Forelimb muscle (tissue), 1 donor: Measurements from ENCODE around the gene SH3TC2. TPM values are rescaled to one million over a fixed set of nuclear protein-coding genes. Genes with fewer than 3 reads are reported as not detected.

Experiments
- DNase-seq: peaks from one replicate; pipeline ENCODE4 v3.0.0-alpha.2; 2013; ENCODE audit warnings: low read depth
- polyA plus RNA-seq: library from polyadenylated mRNA; unstranded; fragments of 120-200 nt; gene quantifications from one replicate; pipeline ENCODE4 v1.2.1, GENCODE V29; 2013; ENCODE audit not compliant: insufficient read length

Gene SH3TC2
- polyA plus RNA-seq, 1 donor: 1.3 TPM

DNA sequence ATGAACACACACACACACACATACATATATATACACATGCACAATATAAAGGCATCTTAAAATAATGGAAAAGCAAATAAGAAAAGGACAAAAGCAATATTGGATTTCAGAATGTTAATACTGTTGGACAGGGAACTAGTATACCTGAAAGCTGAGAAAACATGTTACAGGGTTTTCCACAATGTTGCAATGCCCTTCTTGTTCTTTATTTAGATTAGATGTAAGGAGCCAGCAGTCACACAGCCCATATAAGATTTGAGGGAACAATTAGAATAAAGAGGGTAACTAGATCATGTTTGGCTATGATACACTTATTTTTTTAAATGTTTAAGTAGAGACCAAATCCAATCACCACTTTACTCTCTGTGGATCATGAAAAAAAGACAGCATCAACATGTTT is 61.7 kb downstream of the SH3TC2 start:
- no peak for DNase-seq

DNA sequence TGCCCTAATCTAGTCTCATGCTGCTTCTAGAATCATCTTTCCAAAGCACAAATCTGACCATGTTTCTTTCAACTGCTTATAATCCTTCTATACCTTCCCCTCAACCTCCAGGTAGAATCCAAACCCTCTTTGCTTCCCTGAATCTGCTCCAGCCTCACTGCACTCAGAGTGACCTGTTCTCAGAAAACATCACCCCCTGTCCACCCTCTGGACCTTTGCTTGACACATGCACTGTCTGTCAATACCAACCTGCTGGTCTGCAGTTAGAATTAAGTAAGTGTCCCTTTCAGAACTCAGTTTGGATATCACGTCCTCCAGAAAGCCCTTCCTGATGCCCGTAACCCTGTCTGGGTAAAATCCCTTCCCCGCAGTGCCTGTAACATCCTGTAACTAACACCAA is 63.1 kb downstream of the SH3TC2 start:
- no peak for DNase-seq

DNA sequence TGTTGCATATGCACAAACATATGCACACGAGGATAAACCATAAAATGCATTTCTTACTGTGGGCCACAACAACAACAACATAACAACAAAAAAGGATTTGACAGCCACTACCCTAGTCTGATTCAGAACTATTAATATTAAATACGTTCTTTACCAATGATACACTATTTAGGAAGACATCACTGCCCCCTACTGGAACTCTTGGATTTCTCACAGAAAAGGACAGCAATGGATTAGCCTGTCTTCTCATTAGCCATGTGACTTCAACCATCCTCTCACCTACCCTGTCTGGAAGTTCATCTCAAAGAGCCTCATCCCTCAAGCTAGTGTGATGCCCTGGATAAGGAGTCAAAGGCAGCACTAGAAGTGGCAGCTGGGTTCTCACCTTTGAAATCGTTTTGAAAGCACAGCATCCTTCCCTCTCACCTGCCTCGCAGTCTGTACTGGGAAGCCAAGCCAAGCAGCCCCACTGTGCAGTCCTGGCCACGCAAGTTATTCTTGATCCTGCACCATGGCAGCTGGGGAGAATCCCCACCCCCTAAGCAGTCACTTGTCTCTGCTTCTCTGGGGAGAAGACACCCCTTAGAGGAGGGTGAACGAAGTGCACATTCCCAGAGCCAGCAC is 64.6 kb downstream of the SH3TC2 start:
- no peak for DNase-seq

DNA sequence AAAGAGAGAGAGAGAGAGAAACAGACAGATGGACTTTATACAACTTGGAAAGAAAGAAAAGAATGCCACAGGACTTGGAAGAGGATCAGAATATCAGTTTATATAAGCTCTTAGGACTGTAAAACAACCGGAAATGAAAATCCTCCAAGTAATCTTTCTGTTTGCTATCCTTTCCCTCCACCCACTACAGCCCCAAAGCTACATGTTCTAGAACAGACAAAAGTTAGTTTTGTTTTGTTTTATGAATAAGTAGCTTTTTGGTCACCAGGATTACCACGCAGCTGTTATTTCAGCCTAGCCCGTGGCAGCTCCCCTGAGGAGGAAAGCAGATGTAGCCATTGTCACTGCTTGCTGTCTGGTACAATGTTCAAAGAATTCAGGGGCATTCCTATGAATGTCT is 66.6 kb downstream of the SH3TC2 start:
- DNase-seq: no peak

DNA sequence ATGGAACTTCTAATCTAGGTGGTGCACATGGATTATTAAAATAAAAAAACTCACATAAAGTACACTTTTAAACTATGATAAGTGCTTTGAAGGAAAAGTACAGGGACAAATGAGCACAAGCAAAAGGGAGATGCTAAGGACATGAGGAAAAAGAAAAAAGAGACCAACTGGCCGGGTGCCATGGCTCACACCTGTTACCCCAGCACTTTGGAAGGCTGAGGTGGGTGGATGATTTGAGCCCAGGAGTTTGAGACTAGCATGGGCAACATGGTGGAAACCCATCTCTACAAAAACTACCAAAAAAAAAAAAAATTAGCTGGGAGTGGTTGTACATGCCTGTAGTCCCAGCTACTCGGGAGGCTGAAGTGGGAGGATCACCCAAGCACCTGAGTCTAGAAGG is 67.1 kb downstream of the SH3TC2 start:
- no peak for DNase-seq

DNA sequence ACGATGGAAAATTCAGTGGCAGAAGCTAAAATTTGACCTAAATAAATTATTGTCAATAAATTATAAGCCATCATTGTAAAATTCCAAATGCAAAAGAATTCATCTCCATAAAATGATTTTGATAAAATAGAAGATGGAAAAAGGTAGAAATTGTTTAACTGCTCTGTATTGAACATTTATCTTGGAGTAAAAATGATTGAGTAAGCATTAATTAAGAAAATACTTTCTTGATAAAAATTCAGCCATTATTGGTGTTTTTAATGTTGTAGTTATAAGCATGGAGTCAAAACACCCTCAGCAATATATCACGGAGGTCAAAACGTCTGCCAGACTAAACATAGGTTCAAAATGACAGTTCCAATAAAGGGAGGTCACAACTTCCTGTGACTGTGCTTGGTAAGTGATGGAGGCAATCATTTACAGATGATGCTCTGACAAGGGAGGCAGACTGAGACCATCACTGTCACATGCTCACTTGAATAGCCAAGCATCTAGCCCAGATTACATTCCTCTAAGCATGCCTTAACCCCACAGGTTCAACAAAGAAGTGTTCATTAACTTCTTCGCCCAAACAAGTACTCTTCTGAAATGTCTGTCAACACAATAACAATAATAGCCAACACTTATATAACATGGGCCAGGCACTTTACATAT is 69.5 kb downstream of the SH3TC2 start:
- no peak for DNase-seq

DNA sequence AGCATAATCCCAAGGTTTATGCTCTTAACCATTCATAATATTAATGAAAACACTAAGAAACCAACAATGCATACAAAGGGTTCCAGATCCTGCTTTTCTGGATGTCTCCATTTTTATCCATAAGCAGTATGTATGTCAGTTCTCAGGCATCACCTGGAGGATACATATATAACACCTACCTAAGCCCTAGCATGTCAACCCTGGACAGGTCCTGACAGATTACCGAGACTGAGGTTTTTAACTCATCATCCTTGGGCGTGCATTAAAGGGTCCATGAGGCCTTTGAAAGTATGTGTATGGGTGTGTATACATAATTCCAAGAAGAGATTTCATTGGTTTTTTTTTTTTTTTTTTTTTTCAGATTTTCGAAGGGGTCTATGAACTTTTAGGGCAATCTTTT is 70.6 kb downstream of the SH3TC2 start:
- no peak for DNase-seq

DNA sequence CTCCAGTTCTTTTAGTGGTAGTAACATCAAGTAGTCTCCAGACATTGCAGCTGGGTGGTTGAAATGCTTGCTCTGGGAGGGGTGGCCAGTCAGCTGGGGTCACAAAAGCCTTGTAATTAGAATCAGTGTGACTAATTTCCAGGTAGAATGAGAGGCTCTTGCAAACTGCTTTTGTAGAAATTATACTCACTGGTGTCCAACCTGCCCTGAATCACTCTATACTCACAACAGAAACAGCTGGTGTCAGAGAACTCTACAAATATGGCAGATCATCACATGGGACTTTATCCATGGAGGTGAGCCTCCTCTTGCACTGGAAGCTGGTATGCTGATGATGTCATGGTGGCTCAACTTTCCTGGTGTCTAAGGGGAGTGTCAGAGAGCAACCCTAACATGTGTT is 71.3 kb downstream of the SH3TC2 start:
- no peak for DNase-seq

DNA sequence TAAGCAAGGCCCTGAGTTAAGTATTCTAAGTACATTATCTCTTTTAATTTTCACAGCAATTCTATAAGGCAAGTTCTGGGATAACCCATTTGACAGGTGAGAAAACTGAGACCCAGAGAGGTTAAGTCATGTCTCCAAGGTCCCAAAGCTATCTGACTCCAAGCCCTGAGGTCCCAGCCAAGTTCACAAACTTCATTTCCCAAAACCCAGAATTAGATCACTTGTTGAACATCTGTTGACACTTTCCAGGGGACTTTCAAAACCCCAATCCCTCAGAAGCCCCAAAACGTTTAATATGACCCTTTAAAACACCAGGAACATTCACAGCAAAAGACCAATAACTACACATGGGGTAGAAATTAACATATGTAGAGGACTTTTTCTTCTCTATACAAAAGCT is 72.0 kb downstream of the SH3TC2 start:
- no peak for DNase-seq

DNA sequence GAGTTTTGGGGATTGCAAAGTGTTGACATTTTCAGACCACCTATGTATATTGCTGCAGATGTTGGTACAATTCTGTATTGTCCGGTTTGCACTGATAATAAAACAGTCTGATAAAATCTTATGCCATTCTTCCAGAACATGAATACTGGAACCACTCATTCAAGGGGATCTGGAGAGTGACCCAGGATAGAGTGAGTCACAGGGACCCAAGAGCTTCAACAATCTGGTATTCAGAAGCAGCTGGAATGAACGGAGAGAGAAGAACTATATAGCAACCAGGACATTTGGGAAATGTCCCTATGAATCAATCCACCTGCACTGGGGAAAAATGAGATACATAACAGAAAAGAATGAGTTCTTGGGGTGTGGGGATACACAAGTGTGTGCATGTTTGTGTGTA is 73.3 kb downstream of the SH3TC2 start:
- no peak for DNase-seq

DNA sequence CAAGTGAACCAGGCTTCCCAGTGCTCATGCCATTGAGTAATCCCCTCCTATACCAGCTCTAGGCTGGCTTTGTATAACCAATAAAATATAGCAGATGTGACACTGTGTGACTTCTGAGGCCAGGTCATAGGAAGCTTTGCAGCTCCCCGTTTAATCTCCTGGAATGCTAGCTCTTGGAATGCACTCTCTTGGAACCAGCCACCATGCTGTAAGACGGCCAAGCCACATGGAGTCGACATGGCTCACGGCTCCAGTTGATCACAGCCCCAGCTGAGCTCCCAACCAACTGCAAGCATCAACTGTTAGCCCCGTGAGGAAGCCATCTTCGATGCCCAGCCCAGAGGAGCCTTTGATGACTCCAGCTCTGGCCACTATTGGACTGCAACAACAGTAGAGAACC is 74.5 kb downstream of the SH3TC2 start:
- DNase-seq: no peak

DNA sequence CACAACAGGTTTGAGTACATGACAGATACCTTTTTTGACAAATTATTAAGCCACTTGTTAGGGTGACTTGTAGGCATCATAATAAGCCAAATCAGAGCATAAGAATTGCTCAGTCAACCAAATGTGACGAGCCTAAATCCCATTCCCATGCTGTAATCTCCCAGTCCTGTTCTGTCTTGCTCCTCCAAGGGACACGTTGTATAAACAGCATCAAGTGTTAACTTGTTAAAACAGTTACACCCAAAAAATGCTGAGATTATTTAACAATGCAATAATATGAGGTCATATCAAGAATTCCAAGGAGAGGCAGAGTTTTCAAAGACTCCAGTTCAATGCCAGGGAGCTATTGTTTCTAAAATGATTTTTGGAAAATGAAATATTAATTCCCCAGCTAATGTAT is 76.2 kb downstream of the SH3TC2 start:
- no peak for DNase-seq

DNA sequence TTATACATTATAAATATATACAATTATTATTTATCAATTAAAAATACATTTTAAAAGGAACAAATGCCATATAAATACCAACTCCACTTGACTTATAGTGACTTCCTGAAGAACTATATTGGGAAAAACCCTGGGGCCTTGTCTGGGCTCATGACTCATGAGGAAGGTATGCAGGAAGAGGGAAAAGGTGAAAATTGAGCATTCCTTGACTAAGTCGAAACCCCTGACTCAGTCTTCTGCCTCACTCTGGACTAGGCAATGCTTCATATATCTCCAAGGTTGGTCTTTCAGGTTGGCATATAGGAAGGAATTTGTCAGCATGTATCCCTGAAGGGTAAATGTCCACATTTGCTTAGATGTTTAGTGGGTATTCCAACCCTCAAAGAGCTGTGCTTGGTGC is 78.5 kb downstream of the SH3TC2 start:
- no peak for DNase-seq

DNA sequence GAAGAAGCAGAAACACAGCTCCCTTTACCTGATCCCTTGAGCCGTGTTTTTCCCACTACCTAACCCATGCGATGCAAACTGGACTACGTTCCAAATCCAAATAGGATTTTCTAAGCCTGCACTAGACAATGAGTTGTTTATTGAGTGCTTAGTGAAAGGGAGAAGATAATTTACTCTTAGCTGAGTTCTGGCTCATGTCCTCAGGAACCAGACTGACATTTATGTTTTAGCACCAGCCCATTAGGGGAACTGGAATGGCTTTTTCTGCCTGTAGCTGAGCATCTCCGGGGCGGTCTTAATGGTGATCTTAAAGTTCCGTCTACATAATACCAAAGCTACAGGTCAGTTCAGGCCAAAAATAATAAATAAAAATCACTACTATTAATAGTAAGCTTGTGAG is 81.5 kb downstream of the SH3TC2 start:
- DNase-seq: no peak

DNA sequence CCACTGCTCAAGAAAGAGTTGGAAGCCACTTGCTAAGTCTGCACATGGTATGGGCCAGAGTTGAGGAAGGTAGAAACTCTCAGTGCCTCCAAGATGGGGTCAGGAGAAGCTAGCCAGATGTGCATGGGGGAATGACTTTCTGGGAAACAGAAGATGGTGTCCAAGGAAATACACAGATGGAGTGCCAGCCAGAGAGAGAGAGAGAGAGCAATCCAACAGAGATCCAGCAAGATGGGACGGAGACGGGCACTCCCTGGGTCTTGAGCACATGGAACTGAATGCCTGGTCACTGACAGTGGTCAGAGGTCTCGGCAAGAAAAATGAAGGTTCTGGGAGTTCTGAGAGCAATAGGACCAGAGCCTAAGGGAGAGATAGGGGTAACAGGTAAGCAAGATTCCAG is 82.1 kb downstream of the SH3TC2 start:
- no peak for DNase-seq

DNA sequence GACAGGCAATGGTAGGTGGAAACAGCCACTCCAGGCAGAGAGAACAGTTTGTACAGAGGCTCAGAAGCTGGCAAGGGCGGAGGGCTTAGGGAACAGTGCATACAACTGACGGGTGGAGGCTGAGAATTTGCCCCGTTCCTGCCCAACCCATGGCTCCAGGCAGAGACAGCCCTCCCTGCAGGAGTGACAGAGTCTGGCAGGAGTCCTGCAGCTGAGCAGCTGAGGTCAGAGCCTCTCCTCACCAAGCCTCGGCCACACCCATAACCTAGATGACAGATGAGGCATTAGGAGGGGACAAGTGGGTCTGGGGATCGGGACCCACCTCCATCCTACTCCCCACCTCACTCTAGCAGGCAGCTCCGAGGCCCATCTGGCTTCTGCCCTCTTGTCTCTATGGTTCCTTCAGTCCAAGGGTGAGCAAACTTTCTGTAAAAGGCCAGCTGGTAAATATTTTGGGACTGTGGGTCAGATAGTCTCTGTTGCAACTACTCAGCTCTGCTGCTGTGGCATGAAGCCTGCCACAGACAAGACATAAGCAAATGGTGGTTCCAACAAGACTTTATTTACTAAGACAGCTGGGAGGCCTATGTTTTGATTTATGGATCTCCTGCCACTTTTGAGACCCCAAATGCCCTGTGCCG is 83.7 kb downstream of the SH3TC2 start:
- DNase-seq: no peak

DNA sequence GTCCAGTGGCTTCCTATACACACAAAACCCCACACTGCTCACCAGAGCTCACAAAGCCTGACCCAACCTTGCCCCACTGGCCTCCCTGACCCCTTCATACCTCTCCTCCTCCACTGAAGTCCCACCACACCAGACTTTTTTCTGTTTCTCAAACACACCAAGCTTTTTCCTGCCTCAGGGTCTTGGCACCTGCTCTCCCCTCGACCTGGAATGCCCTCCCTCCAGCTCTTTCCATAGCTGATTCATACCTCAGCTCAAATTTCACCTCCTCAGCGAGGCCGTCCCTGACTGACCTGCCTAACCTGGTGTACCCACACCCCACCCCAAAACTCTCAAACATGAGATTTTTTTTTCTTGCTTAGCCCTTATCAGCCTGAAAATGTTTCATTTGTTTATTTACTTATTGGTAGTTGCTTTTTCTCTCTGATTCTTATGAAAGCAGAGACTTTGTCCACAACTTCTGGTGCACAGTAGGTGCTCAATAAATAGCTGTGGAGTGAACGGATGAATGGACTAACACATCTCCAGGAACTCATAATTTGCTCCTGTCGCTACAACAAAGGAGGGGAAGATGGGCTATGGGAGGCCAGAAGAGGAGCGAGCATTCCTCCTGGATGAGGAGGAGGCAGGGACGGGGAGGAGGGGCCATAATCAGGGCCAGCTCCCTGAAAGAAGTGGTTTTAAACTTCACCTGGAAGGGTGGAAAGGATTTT is 84.3 kb downstream of the SH3TC2 start:
- DNase-seq: no peak

DNA sequence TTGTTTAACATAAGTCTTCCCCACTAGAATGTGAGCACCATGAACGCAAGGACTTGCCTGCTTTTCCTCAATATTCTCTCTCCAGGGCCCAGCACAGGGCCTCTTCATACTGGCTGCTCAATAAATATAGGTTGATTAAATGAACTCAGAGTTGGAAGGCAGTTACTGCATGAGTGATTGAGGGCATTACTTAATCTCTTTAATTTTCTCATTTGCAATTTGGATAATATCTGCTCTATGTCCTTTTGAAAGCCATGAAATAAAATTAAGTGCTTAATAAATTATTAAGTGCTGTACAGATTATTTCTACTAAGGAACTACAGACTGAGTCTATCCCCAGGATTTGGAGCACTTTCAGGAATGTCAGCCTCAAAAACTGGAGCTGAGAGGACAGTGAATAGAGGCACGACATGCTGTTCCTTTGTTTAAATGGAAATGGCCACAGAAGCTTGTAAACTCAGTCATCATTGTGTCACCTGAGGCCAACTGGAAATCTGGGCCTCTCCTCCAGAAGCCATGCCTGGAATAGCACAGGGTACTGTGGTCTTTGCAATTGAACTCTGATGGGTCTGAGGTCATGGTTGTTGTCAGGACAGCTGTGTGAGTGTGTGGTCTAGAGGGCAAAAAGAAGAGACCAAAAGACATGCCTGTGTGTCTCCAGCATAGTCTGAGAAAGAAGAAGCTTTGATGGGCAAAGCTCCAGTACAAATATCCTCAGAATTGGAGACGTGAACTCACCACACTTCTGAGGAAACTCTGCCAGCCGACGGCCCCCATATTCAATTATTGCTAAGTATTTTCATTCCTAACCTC is 86.1 kb downstream of the SH3TC2 start:
- no peak for DNase-seq

DNA sequence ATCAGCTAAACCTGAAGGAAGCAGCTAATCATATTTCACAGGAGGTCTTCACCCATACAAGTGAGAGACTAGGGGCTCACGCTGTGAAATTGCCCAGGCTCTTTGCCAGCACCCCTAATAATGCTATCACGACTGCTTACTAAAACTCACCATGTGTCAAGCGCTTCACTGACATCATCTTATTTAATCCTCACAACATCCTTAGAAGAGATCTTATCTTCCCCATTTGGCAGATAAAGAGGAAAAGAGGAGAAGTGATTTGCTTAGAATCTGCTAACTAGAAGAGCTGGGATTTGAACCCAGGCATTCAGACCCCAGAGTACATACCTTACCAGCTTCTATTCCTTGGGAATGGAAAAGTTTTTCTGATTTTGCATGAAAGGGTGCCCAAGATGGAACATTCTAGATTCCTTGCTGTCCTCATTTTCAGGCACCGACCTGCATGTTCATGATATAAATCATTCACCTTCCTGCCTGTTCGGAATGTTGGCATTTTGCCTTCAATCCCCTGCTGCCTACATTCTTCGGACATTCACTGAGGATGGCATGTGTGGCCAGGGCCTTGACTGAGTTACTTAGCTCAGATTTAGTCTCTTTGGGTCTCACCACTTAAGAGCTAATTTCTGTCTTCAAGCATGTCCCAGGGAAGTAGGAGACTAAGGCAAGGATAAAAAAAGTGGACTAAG is 88.1 kb downstream of the SH3TC2 start:
- no peak for DNase-seq

DNA sequence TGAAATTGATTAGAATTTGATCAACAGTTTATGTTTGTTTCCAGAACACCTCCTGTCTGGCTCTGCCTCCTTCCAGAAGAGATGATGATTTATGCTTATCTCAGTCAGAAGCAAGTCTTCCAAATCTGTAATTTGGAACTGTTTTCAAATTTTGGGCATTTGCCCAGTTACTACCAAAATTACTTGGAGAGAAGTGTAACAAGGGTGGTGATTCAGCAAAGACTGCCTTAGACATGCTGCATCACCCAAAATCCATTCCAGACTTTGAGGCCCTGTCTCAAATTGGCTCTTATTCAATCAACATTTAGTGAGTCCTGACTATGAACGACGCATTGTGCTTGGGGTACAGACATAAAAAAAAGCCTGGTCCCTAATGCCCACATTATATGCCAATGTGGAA is 89.4 kb downstream of the SH3TC2 start:
- no peak for DNase-seq

DNA sequence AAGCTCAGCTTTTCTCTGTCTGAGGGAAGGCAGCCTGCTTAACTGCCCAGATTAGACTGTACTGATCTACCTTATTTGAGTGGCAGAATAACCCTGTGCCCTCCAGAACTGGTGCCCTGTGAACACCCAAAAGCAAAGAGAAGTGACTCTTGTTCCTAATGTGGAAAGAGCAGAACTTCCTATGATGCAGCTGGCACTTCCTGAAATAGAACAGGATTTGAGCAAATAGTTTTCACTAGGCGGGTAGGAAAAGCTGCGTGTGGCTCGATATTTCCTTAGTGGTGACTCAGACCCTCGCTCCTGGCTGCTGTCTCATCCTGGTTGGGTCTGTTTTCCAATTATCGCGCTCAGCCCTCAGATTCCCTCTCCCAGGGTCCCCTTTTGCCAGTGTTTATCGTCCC is 89.9 kb downstream of the SH3TC2 start:
- no peak for DNase-seq
